ENCODE measurements around the gene PTAR1.

The PTAR1 gene

GRCh38 chr9:69748304-69748703, 11.5 kb downstream of the PTAR1 start:
- no peak for DNase-seq

GRCh38 chr9:69746859-69747560, 12.8 kb downstream of the PTAR1 start:
- no peak for DNase-seq

GRCh38 chr9:69745716-69746437, 13.9 kb downstream of the PTAR1 start:
- DNase-seq = no peak

GRCh38 chr9:69744688-69745380, 15.0 kb downstream of the PTAR1 start:
- DNase-seq = no peak

GRCh38 chr9:69743930-69744329, 15.9 kb downstream of the PTAR1 start:
- DNase-seq = no peak

- DNase-seq = no peak
Observed at GRCh38 chr9:69740872-69741505, 18.8 kb downstream of the PTAR1 start.

- no peak for DNase-seq
Observed at GRCh38 chr9:69731348-69731747, 28.5 kb downstream of the PTAR1 start.

GRCh38 chr9:69719983-69720382, 39.8 kb downstream of the PTAR1 start:
- DNase-seq = no peak

- DNase-seq = no peak
Observed at GRCh38 chr9:69719367-69719766, 40.4 kb downstream of the PTAR1 start.

- no peak for DNase-seq
Observed at GRCh38 chr9:69718218-69718617, 41.6 kb downstream of the PTAR1 start.

GRCh38 chr9:69715825-69716224, 44.0 kb downstream of the PTAR1 start:
- DNase-seq = no peak

- no peak for DNase-seq
Observed at GRCh38 chr9:69715096-69715495, 44.7 kb downstream of the PTAR1 start.

GRCh38 chr9:69697475-69697874, 62.3 kb downstream of the PTAR1 start:
- no peak for DNase-seq

GRCh38 chr9:69696802-69697201, 63.0 kb downstream of the PTAR1 start:
- no peak for DNase-seq

GRCh38 chr9:69689991-69690538, 69.7 kb downstream of the PTAR1 start:
- no peak for DNase-seq

GRCh38 chr9:69683927-69684326, 75.9 kb downstream of the PTAR1 start:
- no peak for DNase-seq

- DNase-seq = no peak
Observed at GRCh38 chr9:69678843-69679538, 80.8 kb downstream of the PTAR1 start.

GRCh38 chr9:69677931-69678330, 81.9 kb downstream of the PTAR1 start:
- no peak for DNase-seq

- no peak for DNase-seq
Observed at GRCh38 chr9:69675563-69675962, 84.2 kb downstream of the PTAR1 start.

- no peak for DNase-seq
Observed at GRCh38 chr9:69674716-69675438, 84.9 kb downstream of the PTAR1 start.

- no peak for DNase-seq
Observed at GRCh38 chr9:69674112-69674685, 85.6 kb downstream of the PTAR1 start.

- no peak for DNase-seq
Observed at GRCh38 chr9:69673311-69673640, 86.5 kb downstream of the PTAR1 start.

All from GOT3 (cell line).